WTC11 (cell line): ENCODE measurements around the gene PLPP1. TPM values are rescaled to one million over a fixed set of nuclear protein-coding genes. Genes with fewer than 3 reads are reported as not detected.
A peak's percentile ranks its signal among the peaks of the same experiment; 100 is the strongest.

Source experiments
- ATAC-seq: fragments of 200-7000 bp; cut with Tn5 transposase; 2 replicates; pipeline ENCODE4 v1.10.0; 2021; ENCODE audit warnings: mild to moderate bottlenecking, moderate library complexity
- CTCF ChIA-PET: fragments of 300-600 bp; sonication (Branson Sonifier 250); formaldehyde crosslinking; loops from one replicate; lab custom pipeline; 2021; ENCODE audit warnings: antibody characterized with exemption; lab: Charles Lee
- POLR2A ChIA-PET: fragments of 350-600 bp; sonication (Branson Sonifier 250); formaldehyde crosslinking; loops from one replicate; lab custom pipeline; 2021; ENCODE audit warnings: antibody characterized with exemption; lab: Charles Lee
- DNase-seq: peaks from one replicate; pipeline ENCODE4 v3.0.0; 2021; ENCODE audit warnings: low spot score
- H3K27ac Mint-ChIP-seq: 2 replicates; pipeline ENCODE4 v1.8.0; 2021; ENCODE audit warnings: mixed read lengths
- H3K27me3 Mint-ChIP-seq: 2 replicates; pipeline ENCODE4 v1.8.0; 2021; ENCODE audit warnings: low read depth, mild to moderate bottlenecking, moderate library complexity, mixed read lengths
- H3K36me3 Mint-ChIP-seq: 2 replicates; pipeline ENCODE4 v1.8.0; 2021; ENCODE audit warnings: mixed read lengths
- H3K4me1 Mint-ChIP-seq: 2 replicates; pipeline ENCODE4 v1.8.0; 2022; ENCODE audit warnings: mixed read lengths
- H3K4me3 Mint-ChIP-seq: 2 replicates; pipeline ENCODE4 v1.8.0; 2021; ENCODE audit warnings: mild to moderate bottlenecking, moderate library complexity, mixed read lengths
- H3K9me3 Mint-ChIP-seq: 2 replicates; pipeline ENCODE4 v1.8.0; 2021; ENCODE audit warnings: mixed read lengths
- CBFB ChIP-seq: sonication (generic); formaldehyde crosslinking; IDR thresholded peaks from 2 replicates; pipeline ENCODE4 v1.8.1; 2022; ENCODE audit warnings: mild to moderate bottlenecking, low read depth, missing genetic modification reagents
- ESRRA ChIP-seq: sonication (generic); formaldehyde crosslinking; IDR thresholded peaks from 2 replicates; pipeline ENCODE4 v1.8.1; 2022; ENCODE audit warnings: mild to moderate bottlenecking, missing genetic modification reagents, borderline replicate concordance
- FOXJ3 ChIP-seq: sonication (generic); formaldehyde crosslinking; IDR thresholded peaks from 2 replicates; pipeline ENCODE4 v1.9.0; 2021; ENCODE audit warnings: missing genetic modification reagents, mild to moderate bottlenecking, borderline replicate concordance
- GRHL2 ChIP-seq: fragments of 250-450 bp; sonication (Bioruptor Pico); IDR thresholded peaks from 2 replicates; pipeline ENCODE4 v1.8.0; 2022; ENCODE audit warnings: mild to moderate bottlenecking, moderate library complexity; ENCODE audit not compliant: insufficient replicate concordance, severe bottlenecking
- MYBL2 ChIP-seq: sonication (generic); formaldehyde crosslinking; IDR thresholded peaks from 2 replicates; pipeline ENCODE4 v1.8.1; 2023; ENCODE audit warnings: mild to moderate bottlenecking, moderate library complexity, missing genetic modification reagents
- NFATC4 ChIP-seq: fragments of 250-450 bp; sonication (Bioruptor Pico); IDR thresholded peaks from 2 replicates; pipeline ENCODE4 v1.9.0; 2021; ENCODE audit warnings: mild to moderate bottlenecking
- NFYB ChIP-seq: sonication (generic); formaldehyde crosslinking; conservative IDR thresholded peaks from 2 replicates; pipeline ENCODE4 v1.8.0; 2022; ENCODE audit warnings: low read depth, missing genetic modification reagents
- NR1H2 ChIP-seq: sonication (generic); formaldehyde crosslinking; IDR thresholded peaks from 2 replicates; pipeline ENCODE4 v1.9.0; 2021; ENCODE audit warnings: mild to moderate bottlenecking, moderate library complexity, missing genetic modification reagents
- OVOL2 ChIP-seq: fragments of 250-450 bp; sonication (Bioruptor Pico); IDR thresholded peaks from 2 replicates; pipeline ENCODE4 v1.9.0; 2021; ENCODE audit warnings: mild to moderate bottlenecking, borderline replicate concordance
- PRRX2 ChIP-seq: fragments of 250-450 bp; sonication (Bioruptor Pico); IDR thresholded peaks from 2 replicates; pipeline ENCODE4 v1.8.0; 2021; ENCODE audit warnings: mild to moderate bottlenecking
- RORB ChIP-seq: fragments of 250-450 bp; sonication (Bioruptor Pico); IDR thresholded peaks from 2 replicates; pipeline ENCODE4 v1.9.0; 2021; ENCODE audit warnings: mild to moderate bottlenecking
- TCF7 ChIP-seq: sonication (generic); formaldehyde crosslinking; IDR thresholded peaks from 2 replicates; pipeline ENCODE4 v1.8.0; 2022; ENCODE audit warnings: mild to moderate bottlenecking, low read depth, missing genetic modification reagents, moderate library complexity
- ZNF121 ChIP-seq: sonication (generic); formaldehyde crosslinking; IDR thresholded peaks from 2 replicates; pipeline ENCODE4 v1.8.0; 2023; ENCODE audit warnings: missing genetic modification reagents
- ZNF138 ChIP-seq: sonication (generic); formaldehyde crosslinking; conservative IDR thresholded peaks from 2 replicates; pipeline ENCODE4 v1.8.1; 2022; ENCODE audit warnings: mild to moderate bottlenecking, moderate library complexity, missing genetic modification reagents
- ZNF423 ChIP-seq: fragments of 250-450 bp; sonication (Bioruptor Pico); IDR thresholded peaks from 2 replicates; pipeline ENCODE4 v2.1.2; 2022; ENCODE audit warnings: mild to moderate bottlenecking, moderate library complexity
- total RNA-seq: library from RNA; stranded (reverse); gene quantifications from 3 replicates; pipeline ENCODE4 v1.2.3, GENCODE V29; 2021
- TF ChIP-seq, protein P1 (sequence below): sonication (generic); formaldehyde crosslinking; IDR thresholded peaks from 2 replicates; pipeline ENCODE4 v1.8.1; 2023; ENCODE audit warnings: mild to moderate bottlenecking, missing genetic modification reagents, moderate library complexity
- TF ChIP-seq, protein P2 (sequence below): fragments of 250-450 bp; sonication (Bioruptor Pico); IDR thresholded peaks from 2 replicates; pipeline ENCODE4 v1.9.0; 2021; ENCODE audit warnings: mild to moderate bottlenecking
- TF ChIP-seq, protein P3 (sequence below): sonication (generic); formaldehyde crosslinking; IDR thresholded peaks from 2 replicates; pipeline ENCODE4 v1.8.0; 2023; ENCODE audit warnings: missing genetic modification reagents
- TF ChIP-seq, protein P4 (sequence below): sonication (generic); formaldehyde crosslinking; conservative IDR thresholded peaks from 2 replicates; pipeline ENCODE4 v1.8.1; 2022; ENCODE audit warnings: mild to moderate bottlenecking, missing genetic modification reagents
- TF ChIP-seq, protein P5 (sequence below): sonication (generic); formaldehyde crosslinking; IDR thresholded peaks from 2 replicates; pipeline ENCODE4 v1.8.1; 2022; ENCODE audit warnings: missing genetic modification reagents, borderline replicate concordance
- TF ChIP-seq, protein P6 (sequence below): sonication (generic); formaldehyde crosslinking; IDR thresholded peaks from 2 replicates; pipeline ENCODE4 v1.8.0; 2022; ENCODE audit warnings: mild to moderate bottlenecking, missing genetic modification reagents
- TF ChIP-seq, protein P7 (sequence below): sonication (generic); formaldehyde crosslinking; IDR thresholded peaks from 2 replicates; pipeline ENCODE4 v1.8.1; 2023; ENCODE audit warnings: mild to moderate bottlenecking, missing genetic modification reagents, moderate library complexity
- TF ChIP-seq, protein P8 (sequence below): sonication (generic); formaldehyde crosslinking; IDR thresholded peaks from 2 replicates; pipeline ENCODE4 v1.8.0; 2022; ENCODE audit warnings: mild to moderate bottlenecking, missing genetic modification reagents

PLPP1 gene
- total RNA-seq, 1 experiment from 2014 or later = 43.2 TPM

DNA sequence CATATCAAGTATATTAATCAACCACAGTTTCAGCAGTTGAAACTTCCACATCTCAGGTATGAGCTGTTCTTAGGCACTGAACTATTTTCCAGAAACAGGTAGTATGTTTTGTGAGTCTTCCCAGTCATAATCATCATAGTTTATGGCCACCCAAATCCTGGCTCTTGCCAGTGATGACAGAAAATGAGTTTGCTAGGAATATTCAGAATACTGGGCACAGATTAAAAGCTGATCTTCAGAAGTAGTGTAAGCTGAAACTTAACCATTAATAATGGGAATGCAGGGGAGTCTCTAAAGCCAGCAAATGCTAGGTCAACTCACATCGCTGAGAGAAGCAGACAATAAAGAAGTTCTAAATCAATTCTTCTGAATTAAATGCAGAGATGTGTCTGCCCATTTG lies 64.5 kb downstream of the PLPP1 start:
- no peaks in the 10 kb centered on the region for H3K9me3 Mint-ChIP-seq
- H3K4me3 Mint-ChIP-seq = no peak overlapping the region
- POLR2A ChIA-PET = no interaction called here
- no peak for DNase-seq
- H3K36me3 Mint-ChIP-seq = peaks cover 14% of the 10 kb centered on the region
- no peaks in the 10 kb centered on the region for H3K27me3 Mint-ChIP-seq
- CTCF ChIA-PET = no interaction called here
- ATAC-seq = no peak
- peak overlapping the region; percentile 75 for H3K27ac Mint-ChIP-seq
- peaks cover 18% of the 10 kb centered on the region for H3K4me1 Mint-ChIP-seq
- TF ChIP-seq GRHL2 (CRISPR knock-in tag) = no peak
- TF ChIP-seq, protein P1, sequence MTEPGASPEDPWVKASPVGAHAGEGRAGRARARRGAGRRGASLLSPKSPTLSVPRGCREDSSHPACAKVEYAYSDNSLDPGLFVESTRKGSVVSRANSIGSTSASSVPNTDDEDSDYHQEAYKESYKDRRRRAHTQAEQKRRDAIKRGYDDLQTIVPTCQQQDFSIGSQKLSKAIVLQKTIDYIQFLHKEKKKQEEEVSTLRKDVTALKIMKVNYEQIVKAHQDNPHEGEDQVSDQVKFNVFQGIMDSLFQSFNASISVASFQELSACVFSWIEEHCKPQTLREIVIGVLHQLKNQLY (CRISPR knock-in tag) = no peak

DNA sequence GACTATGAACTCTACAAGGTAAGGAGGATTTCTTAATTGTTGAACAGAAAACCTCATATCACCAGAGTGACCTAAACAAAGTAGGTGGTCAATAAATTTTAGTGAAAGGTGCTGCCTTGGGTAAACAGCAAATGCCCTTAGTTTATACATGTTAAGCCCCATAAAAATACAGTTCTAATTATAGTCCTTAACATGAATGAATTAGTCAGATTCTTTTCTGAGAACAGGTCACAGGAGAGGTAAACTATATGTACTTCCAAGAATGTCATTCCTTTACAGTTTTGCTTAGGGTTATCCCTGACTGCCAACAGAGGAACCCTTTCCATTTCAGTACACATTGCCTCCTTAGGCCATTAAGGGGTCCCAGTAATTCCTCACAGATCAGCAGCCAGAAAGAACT lies 64.9 kb downstream of the PLPP1 start:
- Mint-ChIP-seq H3K36me3 (peaks cover 18% of the 10 kb centered on the region), H3K9me3 (no peaks in the 10 kb centered on the region), H3K4me1 (peaks cover 18% of the 10 kb centered on the region), H3K4me3 (no peak overlapping the region), H3K27ac (peak overlapping the region; percentile 75; the same call in 1 of the 2 replicates), H3K27me3 (no peaks in the 10 kb centered on the region)
- ATAC-seq (no peak), DNase-seq (no peak)
- CTCF ChIA-PET = no interaction called here
- TF ChIP-seq ZNF121 (CRISPR knock-in tag) (no peak), ZNF138 (no peak)
- TF ChIP-seq, protein P2, sequence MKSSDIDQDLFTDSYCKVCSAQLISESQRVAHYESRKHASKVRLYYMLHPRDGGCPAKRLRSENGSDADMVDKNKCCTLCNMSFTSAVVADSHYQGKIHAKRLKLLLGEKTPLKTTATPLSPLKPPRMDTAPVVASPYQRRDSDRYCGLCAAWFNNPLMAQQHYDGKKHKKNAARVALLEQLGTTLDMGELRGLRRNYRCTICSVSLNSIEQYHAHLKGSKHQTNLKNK (CRISPR knock-in tag) = no peak
- TF ChIP-seq, protein P3, sequence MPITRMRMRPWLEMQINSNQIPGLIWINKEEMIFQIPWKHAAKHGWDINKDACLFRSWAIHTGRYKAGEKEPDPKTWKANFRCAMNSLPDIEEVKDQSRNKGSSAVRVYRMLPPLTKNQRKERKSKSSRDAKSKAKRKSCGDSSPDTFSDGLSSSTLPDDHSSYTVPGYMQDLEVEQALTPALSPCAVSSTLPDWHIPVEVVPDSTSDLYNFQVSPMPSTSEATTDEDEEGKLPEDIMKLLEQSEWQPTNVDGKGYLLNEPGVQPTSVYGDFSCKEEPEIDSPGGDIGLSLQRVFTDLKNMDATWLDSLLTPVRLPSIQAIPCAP = no peak
- POLR2A ChIA-PET = no interaction called here

DNA sequence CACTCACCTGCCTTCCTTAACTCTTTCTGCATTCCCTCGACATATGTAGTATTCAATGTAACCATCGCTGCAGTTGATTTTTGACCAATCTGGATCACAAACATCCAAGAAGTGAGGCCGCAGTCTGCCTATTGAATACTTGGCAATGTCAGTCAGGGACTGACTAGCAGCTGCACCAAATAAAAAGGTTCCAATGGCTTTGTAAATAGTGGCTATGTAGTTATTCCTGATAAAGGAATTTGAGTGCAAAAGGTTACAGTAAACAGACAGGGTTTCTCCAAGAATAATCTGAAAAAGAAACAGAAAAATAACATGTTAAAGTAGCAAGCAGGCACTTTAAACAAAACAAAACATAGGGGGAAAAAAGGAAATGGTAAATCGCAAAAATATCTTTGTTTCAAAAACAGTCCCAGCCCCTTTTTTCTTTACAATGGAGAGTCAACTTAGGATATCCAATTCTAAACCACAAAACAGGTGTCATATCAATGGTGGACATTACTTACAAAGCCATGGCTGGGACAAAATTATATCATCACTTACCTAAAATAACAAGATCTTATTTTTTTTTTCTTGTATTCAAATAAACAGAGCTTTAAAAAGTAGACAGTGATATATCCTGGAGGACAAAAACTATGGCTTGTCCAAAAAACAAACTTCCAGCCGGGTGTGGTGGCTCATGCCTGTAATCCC lies 66.8 kb downstream of the PLPP1 start:
- H3K9me3 Mint-ChIP-seq = 0 out of 2 replicates have a peak, but pooled peaks cover 4% of the 10 kb centered on the region
- peaks cover 23% of the 10 kb centered on the region for H3K4me1 Mint-ChIP-seq
- H3K27ac Mint-ChIP-seq = peak overlapping the region; percentile 84; the same call in 1 of the 2 replicates
- no peak overlapping the region for H3K4me3 Mint-ChIP-seq
- CTCF ChIA-PET = no interaction called here
- peaks cover 24% of the 10 kb centered on the region for H3K36me3 Mint-ChIP-seq
- TF ChIP-seq CBFB (CRISPR knock-in tag) (no peak), NFYB (CRISPR knock-in tag) (no peak), RORB (no peak), FOXJ3 (no peak), MYBL2 (no peak), NFATC4 (no peak), ESRRA (CRISPR knock-in tag) (no peak), ZNF423 (no peak), PRRX2 (no peak), OVOL2 (CRISPR knock-in tag) (no peak), TCF7 (CRISPR knock-in tag) (no peak), NR1H2 (CRISPR knock-in tag) (no peak)
- TF ChIP-seq, protein P4, sequence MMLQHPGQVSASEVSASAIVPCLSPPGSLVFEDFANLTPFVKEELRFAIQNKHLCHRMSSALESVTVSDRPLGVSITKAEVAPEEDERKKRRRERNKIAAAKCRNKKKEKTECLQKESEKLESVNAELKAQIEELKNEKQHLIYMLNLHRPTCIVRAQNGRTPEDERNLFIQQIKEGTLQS (CRISPR knock-in tag) = no peak
- TF ChIP-seq, protein P5, sequence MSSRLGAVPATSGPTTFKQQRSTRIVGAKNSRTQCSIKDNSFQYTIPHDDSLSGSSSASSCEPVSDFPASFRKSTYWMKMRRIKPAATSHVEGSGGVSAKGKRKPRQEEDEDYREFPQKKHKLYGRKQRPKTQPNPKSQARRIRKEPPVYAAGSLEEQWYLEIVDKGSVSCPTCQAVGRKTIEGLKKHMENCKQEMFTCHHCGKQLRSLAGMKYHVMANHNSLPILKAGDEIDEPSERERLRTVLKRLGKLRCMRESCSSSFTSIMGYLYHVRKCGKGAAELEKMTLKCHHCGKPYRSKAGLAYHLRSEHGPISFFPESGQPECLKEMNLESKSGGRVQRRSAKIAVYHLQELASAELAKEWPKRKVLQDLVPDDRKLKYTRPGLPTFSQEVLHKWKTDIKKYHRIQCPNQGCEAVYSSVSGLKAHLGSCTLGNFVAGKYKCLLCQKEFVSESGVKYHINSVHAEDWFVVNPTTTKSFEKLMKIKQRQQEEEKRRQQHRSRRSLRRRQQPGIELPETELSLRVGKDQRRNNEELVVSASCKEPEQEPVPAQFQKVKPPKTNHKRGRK (CRISPR knock-in tag) = no peak
- TF ChIP-seq, protein P6, sequence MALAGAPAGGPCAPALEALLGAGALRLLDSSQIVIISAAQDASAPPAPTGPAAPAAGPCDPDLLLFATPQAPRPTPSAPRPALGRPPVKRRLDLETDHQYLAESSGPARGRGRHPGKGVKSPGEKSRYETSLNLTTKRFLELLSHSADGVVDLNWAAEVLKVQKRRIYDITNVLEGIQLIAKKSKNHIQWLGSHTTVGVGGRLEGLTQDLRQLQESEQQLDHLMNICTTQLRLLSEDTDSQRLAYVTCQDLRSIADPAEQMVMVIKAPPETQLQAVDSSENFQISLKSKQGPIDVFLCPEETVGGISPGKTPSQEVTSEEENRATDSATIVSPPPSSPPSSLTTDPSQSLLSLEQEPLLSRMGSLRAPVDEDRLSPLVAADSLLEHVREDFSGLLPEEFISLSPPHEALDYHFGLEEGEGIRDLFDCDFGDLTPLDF (CRISPR knock-in tag) = no peak
- TF ChIP-seq, protein P7, sequence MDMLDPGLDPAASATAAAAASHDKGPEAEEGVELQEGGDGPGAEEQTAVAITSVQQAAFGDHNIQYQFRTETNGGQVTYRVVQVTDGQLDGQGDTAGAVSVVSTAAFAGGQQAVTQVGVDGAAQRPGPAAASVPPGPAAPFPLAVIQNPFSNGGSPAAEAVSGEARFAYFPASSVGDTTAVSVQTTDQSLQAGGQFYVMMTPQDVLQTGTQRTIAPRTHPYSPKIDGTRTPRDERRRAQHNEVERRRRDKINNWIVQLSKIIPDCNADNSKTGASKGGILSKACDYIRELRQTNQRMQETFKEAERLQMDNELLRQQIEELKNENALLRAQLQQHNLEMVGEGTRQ = no peak
- TF ChIP-seq, protein P8, sequence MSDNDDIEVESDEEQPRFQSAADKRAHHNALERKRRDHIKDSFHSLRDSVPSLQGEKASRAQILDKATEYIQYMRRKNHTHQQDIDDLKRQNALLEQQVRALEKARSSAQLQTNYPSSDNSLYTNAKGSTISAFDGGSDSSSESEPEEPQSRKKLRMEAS (CRISPR knock-in tag) = no peak
- TF ChIP-seq, all 79 proteins: peak for 0
- POLR2A ChIA-PET = no interaction called here
- no peaks in the 10 kb centered on the region for H3K27me3 Mint-ChIP-seq
- DNase-seq (no peak), ATAC-seq (no peak)
